KMS-11 (cell line): Measurements from ENCODE around the gene DHX38.

ENCODE experiments used
- H2AFZ ChIP-seq: fragments of 200-600 bp; sonication (generic); 2 replicates; pipeline ENCODE4 v1.6.1; 2016; ENCODE audit warnings: antibody characterized with exemption, mixed run types, low read depth
- H3K27ac ChIP-seq: fragments of 200-600 bp; sonication (generic); 2 replicates; pipeline ENCODE4 v1.6.1; 2016; ENCODE audit warnings: mild to moderate bottlenecking, mixed run types
- H3K27me3 ChIP-seq: fragments of 200-600 bp; sonication (generic); 2 replicates; pipeline ENCODE4 v1.6.1; 2017; ENCODE audit warnings: mild to moderate bottlenecking, low read depth, mixed run types, moderate library complexity; ENCODE audit not compliant: insufficient read depth
- H3K36me3 ChIP-seq: fragments of 200-600 bp; sonication (generic); 2 replicates; pipeline ENCODE4 v1.6.1; 2017; ENCODE audit warnings: mild to moderate bottlenecking, mixed run types; ENCODE audit not compliant: insufficient read depth
- H3K4me1 ChIP-seq: fragments of 200-600 bp; sonication (generic); 2 replicates; pipeline ENCODE4 v1.6.1; 2016; ENCODE audit warnings: mild to moderate bottlenecking, low read depth, mixed run types; ENCODE audit not compliant: poor library complexity, severe bottlenecking
- H3K4me2 ChIP-seq: fragments of 200-600 bp; sonication (generic); 2 replicates; pipeline ENCODE4 v1.7.0; 2016; ENCODE audit warnings: mild to moderate bottlenecking, mixed run types
- H3K4me3 ChIP-seq: fragments of 200-600 bp; sonication (generic); IDR thresholded peaks from 2 replicates; pipeline ENCODE4 v1.6.1; 2017; ENCODE audit warnings: low read depth, low read length, mixed read lengths; ENCODE audit not compliant: insufficient read depth
- H3K79me2 ChIP-seq: fragments of 200-600 bp; sonication (generic); 2 replicates; pipeline ENCODE4 v1.6.1; 2016; ENCODE audit warnings: low read depth, mixed run types; ENCODE audit not compliant: insufficient read depth
- H3K9ac ChIP-seq: fragments of 200-600 bp; sonication (generic); 2 replicates; pipeline ENCODE4 v1.6.1; 2016; ENCODE audit warnings: mild to moderate bottlenecking, mixed run types
- H4K20me1 ChIP-seq: fragments of 200-600 bp; sonication (generic); 2 replicates; pipeline ENCODE4 v1.6.1; 2016; ENCODE audit warnings: mild to moderate bottlenecking, mixed run types; ENCODE audit not compliant: insufficient read depth
- TF ChIP-seq, protein P1 (sequence below): fragments of 200-600 bp; sonication (generic); conservative IDR thresholded peaks from 2 replicates; pipeline ENCODE4 v1.6.1; 2017; ENCODE audit warnings: low read depth, mild to moderate bottlenecking, antibody characterized with exemption, low read length, moderate library complexity, mixed read lengths

The DHX38 gene

DNA sequence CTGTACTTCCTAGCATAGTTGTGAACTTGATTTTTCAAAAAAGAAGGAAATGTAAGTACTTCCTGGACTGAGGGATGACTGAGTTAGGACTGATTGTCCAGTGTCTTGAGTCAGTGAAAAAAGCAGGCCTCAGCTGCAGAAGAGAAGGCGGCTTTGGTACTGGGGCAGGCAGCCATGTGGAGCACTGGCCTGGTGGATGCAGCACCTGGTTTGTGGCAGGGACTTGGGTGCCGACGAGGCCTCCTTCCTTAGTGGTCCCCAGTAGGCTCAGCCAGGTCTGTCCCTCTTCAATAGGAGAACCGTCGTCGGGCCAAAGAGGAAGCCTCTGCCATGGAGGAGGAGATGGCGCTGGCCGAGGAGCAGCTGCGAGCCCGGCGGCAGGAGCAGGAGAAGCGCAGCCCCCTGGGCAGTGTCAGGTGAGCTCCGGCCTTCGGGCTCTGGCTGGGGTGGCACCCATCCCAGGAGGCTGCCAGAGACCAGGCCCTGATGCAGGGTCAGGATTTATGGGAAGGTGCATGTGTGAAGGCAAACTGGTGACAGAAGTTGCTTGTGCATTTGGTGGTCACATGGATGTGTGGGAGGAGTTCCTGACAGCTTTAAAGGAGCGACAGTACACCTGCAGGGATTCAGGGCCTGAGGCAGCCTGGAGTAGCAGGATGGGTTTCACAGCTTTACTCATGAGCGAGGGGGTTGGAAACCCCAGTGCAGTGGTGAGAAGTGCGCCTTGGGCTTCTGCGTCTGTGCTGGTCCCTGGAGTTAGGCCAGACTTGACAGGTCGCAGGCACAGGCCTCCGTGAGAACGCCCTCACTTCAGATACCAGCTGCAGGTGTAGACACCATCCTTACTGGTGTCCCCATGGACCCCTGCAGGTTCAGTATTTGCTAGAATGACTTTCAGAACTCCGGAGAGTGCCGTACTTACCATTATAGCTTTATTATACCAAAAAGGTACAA is 17.3 kb downstream of the DHX38 start:
- H3K27me3 ChIP-seq, result no peaks in the 10 kb centered on the region
- H3K79me2 ChIP-seq, result no peaks in the 10 kb centered on the region
- no peak overlapping the region for H3K4me3 ChIP-seq
- no peak overlapping the region for H2AFZ ChIP-seq
- H3K4me1 ChIP-seq, result no peaks in the 10 kb centered on the region
- H4K20me1 ChIP-seq, result no peaks in the 10 kb centered on the region
- no peak overlapping the region for H3K4me2 ChIP-seq
- TF ChIP-seq, protein P1, sequence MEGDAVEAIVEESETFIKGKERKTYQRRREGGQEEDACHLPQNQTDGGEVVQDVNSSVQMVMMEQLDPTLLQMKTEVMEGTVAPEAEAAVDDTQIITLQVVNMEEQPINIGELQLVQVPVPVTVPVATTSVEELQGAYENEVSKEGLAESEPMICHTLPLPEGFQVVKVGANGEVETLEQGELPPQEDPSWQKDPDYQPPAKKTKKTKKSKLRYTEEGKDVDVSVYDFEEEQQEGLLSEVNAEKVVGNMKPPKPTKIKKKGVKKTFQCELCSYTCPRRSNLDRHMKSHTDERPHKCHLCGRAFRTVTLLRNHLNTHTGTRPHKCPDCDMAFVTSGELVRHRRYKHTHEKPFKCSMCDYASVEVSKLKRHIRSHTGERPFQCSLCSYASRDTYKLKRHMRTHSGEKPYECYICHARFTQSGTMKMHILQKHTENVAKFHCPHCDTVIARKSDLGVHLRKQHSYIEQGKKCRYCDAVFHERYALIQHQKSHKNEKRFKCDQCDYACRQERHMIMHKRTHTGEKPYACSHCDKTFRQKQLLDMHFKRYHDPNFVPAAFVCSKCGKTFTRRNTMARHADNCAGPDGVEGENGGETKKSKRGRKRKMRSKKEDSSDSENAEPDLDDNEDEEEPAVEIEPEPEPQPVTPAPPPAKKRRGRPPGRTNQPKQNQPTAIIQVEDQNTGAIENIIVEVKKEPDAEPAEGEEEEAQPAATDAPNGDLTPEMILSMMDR, result no peak
- H3K27ac ChIP-seq, result no peak overlapping the region
- H3K9ac ChIP-seq, result no peak overlapping the region
- H3K36me3 ChIP-seq, result 0 out of 2 replicates have a peak, but pooled peaks cover 6% of the 10 kb centered on the region

DNA sequence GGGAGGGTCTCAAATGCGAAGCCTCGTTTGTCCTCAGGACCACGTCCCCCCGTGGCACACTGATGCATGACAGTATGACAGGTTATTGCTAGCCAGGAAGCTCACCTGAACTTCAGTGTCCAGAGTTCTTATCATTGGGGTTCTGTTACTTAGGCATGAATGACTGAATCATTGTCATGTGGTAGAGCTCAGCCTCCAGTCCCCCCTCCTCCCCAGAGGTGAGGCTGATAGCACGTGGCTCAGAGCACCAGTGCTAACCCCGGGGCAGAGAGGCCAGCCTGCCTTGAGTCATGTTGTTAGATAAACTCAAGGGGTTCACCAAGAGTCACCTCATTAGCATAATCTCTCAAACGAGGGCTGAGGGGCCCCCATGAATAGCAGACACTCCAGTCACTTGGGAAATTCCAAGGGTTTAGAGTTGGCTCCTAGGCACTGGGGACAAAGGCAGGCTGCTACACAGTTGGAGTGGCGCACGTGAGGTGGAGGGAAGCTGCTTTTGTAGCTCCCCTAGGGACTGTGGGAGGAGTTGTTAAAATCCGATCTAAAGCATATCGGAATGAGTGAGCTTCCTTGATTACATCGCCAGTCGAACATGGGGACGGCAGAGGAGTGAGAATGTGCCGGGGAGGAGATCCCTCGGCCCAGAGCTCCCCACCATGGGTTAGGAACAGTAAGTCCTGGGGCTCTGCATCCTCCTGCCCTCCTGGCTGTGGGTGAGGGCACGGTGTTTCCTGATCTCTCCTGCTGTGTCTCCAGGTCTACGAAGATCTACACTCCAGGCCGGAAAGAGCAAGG is 18.2 kb downstream of the DHX38 start:
- H2AFZ ChIP-seq, result no peak overlapping the region

DNA sequence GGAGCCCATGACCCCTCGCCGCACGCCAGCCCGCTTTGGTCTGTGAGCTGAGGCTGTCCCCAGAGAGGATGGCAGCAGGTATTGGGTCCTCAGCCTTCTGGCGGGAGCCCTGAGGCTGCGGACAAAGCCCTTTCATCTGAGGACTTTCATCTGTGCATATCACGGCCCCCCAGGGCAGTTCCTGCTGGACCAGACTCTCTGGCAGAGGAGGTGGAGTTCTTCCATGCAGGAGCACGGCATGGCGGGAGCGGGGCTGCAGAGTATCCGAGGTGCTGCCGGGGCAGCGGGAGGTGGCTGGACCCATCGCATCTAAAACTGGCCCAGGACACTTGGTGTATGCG is 18.8 kb downstream of the DHX38 start:
- Histone ChIP-seq H3K36me3 (no peaks in the 10 kb centered on the region), H3K4me1 (no peaks in the 10 kb centered on the region), H3K27me3 (no peaks in the 10 kb centered on the region), H3K27ac (no peak overlapping the region), H3K4me3 (no peak overlapping the region), H3K79me2 (no peaks in the 10 kb centered on the region), H3K9ac (no peak overlapping the region), H2AFZ (no peak overlapping the region), H4K20me1 (no peaks in the 10 kb centered on the region), H3K4me2 (no peak overlapping the region)
- TF ChIP-seq, protein P1, result no peak

More for the DNA sequence above, 18.2 kb downstream of the DHX38 start:
- H3K9ac ChIP-seq, result no peak overlapping the region
- TF ChIP-seq, protein P1, result no peak
- no peaks in the 10 kb centered on the region for H3K79me2 ChIP-seq
- H3K4me1 ChIP-seq, result no peaks in the 10 kb centered on the region
- no peak overlapping the region for H3K4me2 ChIP-seq
- H4K20me1 ChIP-seq, result no peaks in the 10 kb centered on the region
- H3K4me3 ChIP-seq, result no peak overlapping the region
- H3K27me3 ChIP-seq, result no peaks in the 10 kb centered on the region
- no peak overlapping the region for H3K27ac ChIP-seq
- no peaks in the 10 kb centered on the region for H3K36me3 ChIP-seq

DNA sequence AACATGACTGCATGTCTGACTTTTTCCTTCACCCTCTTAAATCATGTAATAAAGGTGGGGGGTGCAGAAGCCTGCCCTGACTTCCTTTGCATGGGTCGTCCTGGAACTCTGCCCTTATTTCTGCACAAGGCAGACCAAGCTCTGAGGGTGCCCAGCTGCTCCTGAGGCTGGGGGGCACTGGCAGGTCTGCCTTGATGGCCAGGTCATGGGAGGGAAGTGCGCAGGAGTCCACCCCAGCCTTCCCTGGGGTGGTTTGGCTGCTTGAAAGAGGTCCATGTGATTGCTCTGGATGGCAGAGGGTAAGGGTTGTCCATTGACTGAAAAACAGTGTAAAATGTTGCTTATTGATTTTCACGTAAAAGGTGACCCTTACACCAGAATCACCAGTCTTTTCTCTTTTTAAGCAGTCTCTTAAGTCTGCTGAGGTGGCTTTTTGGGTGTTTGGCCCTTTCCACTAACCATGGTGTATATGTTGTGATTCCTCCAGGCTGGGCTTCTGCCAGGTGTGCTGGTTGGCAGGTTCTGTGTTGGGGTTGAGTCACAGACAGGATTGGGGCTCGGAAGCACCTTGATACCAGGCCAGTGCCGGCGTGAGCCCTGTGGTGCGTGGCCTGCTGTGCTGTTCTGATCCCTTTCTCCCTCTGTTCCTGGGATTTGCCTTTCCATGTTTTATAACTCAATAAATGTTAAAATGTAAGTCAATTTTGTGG is 19.4 kb downstream of the DHX38 start:
- H3K4me3 ChIP-seq, result no peak overlapping the region
- no peak overlapping the region for H3K27ac ChIP-seq
- TF ChIP-seq, protein P1, result no peak
- no peak overlapping the region for H3K9ac ChIP-seq
- no peaks in the 10 kb centered on the region for H3K79me2 ChIP-seq
- no peaks in the 10 kb centered on the region for H3K36me3 ChIP-seq
- no peaks in the 10 kb centered on the region for H3K4me1 ChIP-seq
- no peaks in the 10 kb centered on the region for H4K20me1 ChIP-seq
- H3K4me2 ChIP-seq, result no peak overlapping the region
- no peaks in the 10 kb centered on the region for H3K27me3 ChIP-seq
- H2AFZ ChIP-seq, result no peak overlapping the region
